DND-41 (cell line): ENCODE results near the gene HS3ST5.

ENCODE experiments used
- ATAC-seq: fragments of 200-7000 bp; cut with Tn5 transposase; 3 replicates; pipeline ENCODE4 v1.9.1; 2021; ENCODE audit warnings: low read depth; ENCODE audit not compliant: insufficient read depth
- DNase-seq: peaks from one replicate; pipeline ENCODE4 v3.0.0-alpha.2; 2020
- H2AFZ ChIP-seq: 2 replicates; pipeline ENCODE4 v1.6.0; 2012; ENCODE audit warnings: low read depth, low read length
- H3K27ac ChIP-seq: 2 replicates; pipeline ENCODE4 v1.5.1; 2012; ENCODE audit warnings: low read length, inconsistent platforms
- H3K27me3 ChIP-seq: fragments of 200-600 bp; sonication (generic); 2 replicates; pipeline ENCODE4 v1.6.0; 2012; ENCODE audit warnings: low read length, mild to moderate bottlenecking, inconsistent platforms; ENCODE audit not compliant: insufficient read depth, poor library complexity
- H3K36me3 ChIP-seq: 2 replicates; pipeline ENCODE4 v1.5.1; 2012; ENCODE audit warnings: low read length, inconsistent platforms; ENCODE audit not compliant: insufficient read depth
- H3K4me1 ChIP-seq: 2 replicates; pipeline ENCODE4 v1.5.1; 2012; ENCODE audit warnings: mild to moderate bottlenecking, low read length; ENCODE audit not compliant: insufficient read depth
- H3K4me2 ChIP-seq: 2 replicates; pipeline ENCODE4 v1.6.0; 2012; ENCODE audit warnings: mild to moderate bottlenecking, moderate library complexity, low read length, inconsistent platforms; ENCODE audit not compliant: insufficient read depth
- H3K4me3 ChIP-seq, 2 experiments: fragments of 200-600 bp in 1 of 2; shearing (Covaris generic) in 1 of 2; 2 replicates each; pipeline ENCODE4 v1.5.1; 2012 to 2016; ENCODE audit warnings: inconsistent platforms in 2 of 2, low read length in 2 of 2, mild to moderate bottlenecking in 2 of 2, low read depth in 1 of 2, moderate library complexity in 1 of 2
- H3K79me2 ChIP-seq: 2 replicates; pipeline ENCODE4 v1.6.0; 2012; ENCODE audit warnings: low read length, inconsistent platforms; ENCODE audit not compliant: insufficient read depth
- H3K9ac ChIP-seq: 2 replicates; pipeline ENCODE4 v1.6.0; 2012; ENCODE audit warnings: low read depth, mild to moderate bottlenecking, inconsistent platforms, low read length, moderate library complexity
- H3K9me3 ChIP-seq: 2 replicates; pipeline ENCODE4 v1.5.1; 2012; ENCODE audit warnings: low read length, moderate library complexity, mild to moderate bottlenecking, inconsistent platforms; ENCODE audit not compliant: insufficient read depth, severe bottlenecking
- H4K20me1 ChIP-seq: 2 replicates; pipeline ENCODE4 v1.6.0; 2012; ENCODE audit warnings: low read length; ENCODE audit not compliant: insufficient read depth
- CTCF ChIP-seq: IDR thresholded peaks from 2 replicates; pipeline ENCODE4 v1.5.1; 2012; ENCODE audit warnings: borderline replicate concordance, low read length, moderate library complexity, mild to moderate bottlenecking; ENCODE audit not compliant: poor library complexity, severe bottlenecking; ENCODE audit errors: extremely low read depth
- EZH2 ChIP-seq: IDR thresholded peaks from 3 replicates; pipeline ENCODE4 v1.6.1; 2012; ENCODE audit warnings: borderline replicate concordance, low read depth, mild to moderate bottlenecking, moderate library complexity, low read length, inconsistent platforms; ENCODE audit not compliant: severe bottlenecking

The HS3ST5 gene

GRCh38 chr6:114343782-114344144 lies 940 bp upstream of the HS3ST5 start:
- peaks cover 7% of the 10 kb centered on the region for H3K27me3 ChIP-seq
- H3K4me1 ChIP-seq = no peaks in the 10 kb centered on the region
- no peaks in the 10 kb centered on the region for H3K79me2 ChIP-seq
- H3K4me3 ChIP-seq = no peak overlapping the region
- no peak overlapping the region for H3K27ac ChIP-seq
- ATAC-seq (no peak), DNase-seq (no peak)
- TF ChIP-seq CTCF = no peak
- no peak for TF ChIP-seq EZH2
- H4K20me1 ChIP-seq = no peaks in the 10 kb centered on the region
- no peaks in the 10 kb centered on the region for H3K9me3 ChIP-seq
- no peak overlapping the region for H3K9ac ChIP-seq
- no peak overlapping the region for H3K4me2 ChIP-seq
- H2AFZ ChIP-seq = no peak overlapping the region
- H3K36me3 ChIP-seq = no peaks in the 10 kb centered on the region

GRCh38 chr6:114342086-114342825 lies 567 bp downstream of the HS3ST5 start:
- Histone ChIP-seq H3K36me3 (no peaks in the 10 kb centered on the region), H3K79me2 (no peaks in the 10 kb centered on the region), H2AFZ (no peak overlapping the region), H3K4me1 (no peaks in the 10 kb centered on the region), H3K4me2 (no peak overlapping the region), H3K4me3 (no peak overlapping the region), H3K9me3 (no peaks in the 10 kb centered on the region), H3K27ac (no peak overlapping the region), H3K27me3 (peaks cover 7% of the 10 kb centered on the region), H4K20me1 (no peaks in the 10 kb centered on the region), H3K9ac (no peak overlapping the region)
- no peak for TF ChIP-seq EZH2
- no peak for TF ChIP-seq CTCF
- ATAC-seq (no peak), DNase-seq (no peak)

GRCh38 chr6:114339706-114340105 lies 3.1 kb downstream of the HS3ST5 start:
- H3K4me2 ChIP-seq = no peak overlapping the region
- H3K36me3 ChIP-seq = no peaks in the 10 kb centered on the region
- DNase-seq = no peak
- H2AFZ ChIP-seq = no peak overlapping the region
- H3K27me3 ChIP-seq = peaks cover 7% of the 10 kb centered on the region
- H4K20me1 ChIP-seq = no peaks in the 10 kb centered on the region
- no peak overlapping the region for H3K9ac ChIP-seq
- H3K27ac ChIP-seq = no peak overlapping the region
- H3K9me3 ChIP-seq = no peaks in the 10 kb centered on the region
- TF ChIP-seq EZH2 (no peak), CTCF (no peak)
- no peaks in the 10 kb centered on the region for H3K4me1 ChIP-seq
- no peak overlapping the region for H3K4me3 ChIP-seq
- H3K79me2 ChIP-seq = no peaks in the 10 kb centered on the region
- ATAC-seq = no peak
